ENCODE measurements around the gene STPG4.

GRCh38 chr2:47094511-47095142, 60.5 kb downstream of the STPG4 start:
- no peak for TF ChIP-seq CTCF (IDR thresholded peaks at IDR 0.05; ENCODE audit: low read length)
- TF ChIP-seq EZH2 (optimal IDR thresholded peaks at IDR 0.05; ENCODE audit: low read depth, low read length): no peak

Data from MM.1S (cell line).